NCI-H446 (cell line): Measurements from ENCODE around the gene SIM2.

Experiments used
- DNase-seq, 2 experiments: peaks; one replicate each; lab custom pipeline; 2025; lab: John Stamatoyannopoulos, UW

The SIM2 gene

DNA sequence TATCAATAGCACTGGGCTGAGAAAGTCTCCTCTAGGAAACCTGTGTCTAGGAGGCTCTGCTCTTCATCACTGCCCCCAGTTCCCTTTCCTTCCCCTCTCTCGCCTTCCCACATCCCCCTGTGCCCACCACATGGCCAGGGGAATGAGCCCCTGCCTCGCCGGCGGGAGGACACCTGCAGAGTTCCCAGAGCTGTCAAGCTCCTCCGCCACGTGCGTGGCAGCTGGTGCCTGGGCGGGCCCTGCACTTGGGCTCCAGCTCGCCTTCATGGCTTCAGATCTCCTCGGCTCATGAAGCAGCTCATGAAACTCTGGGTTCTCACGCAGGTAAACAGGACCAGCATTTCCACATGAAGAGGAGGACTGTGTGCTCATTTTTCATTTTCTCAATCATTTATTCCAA lies 62.8 kb downstream of the SIM2 start:
- no peak for DNase-seq

DNA sequence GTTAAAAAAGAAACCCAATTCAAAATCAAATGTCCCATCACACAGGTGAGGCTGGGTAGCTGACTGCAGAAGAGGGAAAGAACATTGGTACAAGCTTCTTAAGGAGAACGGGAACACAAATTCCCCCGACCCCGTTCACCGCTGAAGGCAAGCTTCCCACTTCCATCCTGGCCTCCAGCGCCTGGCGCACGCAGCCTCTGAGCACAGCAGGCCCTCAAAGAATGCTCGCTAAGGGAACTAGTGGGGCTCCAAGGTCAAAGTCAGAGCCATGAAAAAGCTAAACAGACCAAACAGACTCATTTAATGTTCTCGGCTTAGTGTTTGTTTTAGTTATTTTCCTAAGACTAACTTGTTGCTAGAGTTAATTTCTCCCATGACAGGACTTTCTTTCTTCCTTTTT lies 63.7 kb downstream of the SIM2 start:
- no peak for DNase-seq

DNA sequence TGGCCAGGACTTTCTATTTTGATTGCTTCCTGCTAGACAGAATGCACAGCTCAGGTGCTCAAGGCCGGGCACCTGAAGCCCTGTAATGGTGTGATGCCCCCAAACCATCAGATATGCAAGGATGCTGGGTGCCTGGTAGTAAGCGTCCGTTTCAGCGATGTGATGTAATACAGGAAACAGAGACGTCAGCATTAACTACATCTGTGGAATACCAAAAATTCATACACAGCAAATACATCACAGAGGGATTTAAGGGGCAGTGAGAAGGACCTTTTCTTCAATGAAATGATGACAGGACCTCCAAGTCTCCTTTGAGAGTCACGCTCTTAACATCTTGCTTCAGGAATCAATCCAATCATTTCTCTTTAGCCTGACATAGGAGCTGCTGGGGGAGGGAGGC lies 64.4 kb downstream of the SIM2 start:
- no peak for DNase-seq

DNA sequence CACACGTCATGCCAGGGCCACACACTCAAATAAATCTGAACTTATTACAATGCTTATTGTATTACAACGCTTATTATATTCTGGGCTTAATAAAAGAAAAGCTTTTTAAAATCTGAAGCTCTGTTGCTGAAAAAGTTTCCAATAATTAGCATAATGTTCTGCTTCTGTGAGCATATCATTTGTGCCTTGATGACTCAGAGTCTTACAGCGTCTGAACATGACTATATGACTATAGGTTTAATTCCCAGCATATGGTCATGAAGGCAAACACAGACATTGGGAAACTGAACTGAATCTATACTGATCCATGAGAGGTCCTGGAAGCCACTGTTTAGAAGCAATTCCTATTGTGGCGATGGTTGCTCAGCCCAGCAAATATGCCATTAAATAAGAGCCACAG lies 66.3 kb downstream of the SIM2 start:
- DNase-seq = no peak

DNA sequence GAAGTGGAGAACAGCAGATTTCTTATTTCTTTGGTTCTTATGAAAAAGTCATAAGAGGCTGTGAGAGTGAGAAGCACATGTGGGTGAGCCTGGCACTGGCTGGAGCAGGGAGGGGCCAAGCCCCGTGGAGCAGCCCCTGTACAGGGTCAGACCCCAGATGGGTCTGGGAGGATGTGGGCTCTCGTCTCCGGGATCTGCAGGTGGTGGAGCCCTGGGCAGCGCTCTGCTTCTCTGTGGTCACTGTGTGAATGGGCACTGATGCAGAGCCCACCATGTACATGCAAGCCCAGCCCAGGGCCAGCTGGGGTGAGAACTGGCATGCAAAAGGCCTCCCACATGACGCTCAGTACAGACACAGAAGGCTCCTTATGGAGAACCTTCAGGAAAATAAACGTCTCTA lies 67.6 kb downstream of the SIM2 start:
- DNase-seq = no peak

DNA sequence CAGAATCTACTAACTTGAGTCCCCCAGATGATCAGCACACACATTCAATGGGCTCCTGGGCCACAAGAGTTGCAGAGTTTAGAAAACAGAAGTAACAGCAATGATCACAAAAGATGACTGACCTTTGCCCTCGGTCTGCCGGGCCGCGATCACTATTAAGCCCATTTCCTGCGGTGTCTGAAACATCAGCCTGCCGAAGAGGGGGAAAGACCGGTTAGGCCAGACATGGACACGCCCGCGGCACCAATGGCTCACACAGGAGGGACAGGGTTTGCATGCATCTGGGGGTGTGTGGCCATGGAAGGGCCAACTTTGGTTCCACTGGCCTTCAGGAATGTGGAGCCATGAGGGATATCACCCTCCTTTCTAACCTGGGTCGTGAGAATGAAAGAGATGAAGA lies 68.2 kb downstream of the SIM2 start:
- no peak for DNase-seq

DNA sequence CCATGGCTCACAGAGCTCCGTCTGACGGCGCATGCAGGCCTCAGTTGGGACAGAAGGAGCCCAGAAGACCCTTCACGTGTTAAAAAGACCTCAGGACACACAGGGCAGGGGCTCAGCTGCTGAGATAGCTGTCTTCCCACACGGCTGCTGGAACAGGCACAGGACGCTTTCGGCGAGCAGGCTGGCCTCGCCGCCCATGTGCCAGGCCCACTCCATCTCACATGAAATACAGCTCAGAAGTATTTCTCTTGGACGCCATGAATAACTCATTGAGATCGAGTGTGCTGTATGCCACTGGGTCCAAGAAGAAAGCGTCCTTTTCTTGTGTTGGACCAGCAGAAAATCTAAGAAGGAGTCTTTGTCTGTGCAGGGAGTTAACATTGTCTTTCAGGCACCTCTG lies 69.6 kb downstream of the SIM2 start:
- DNase-seq = no peak

DNA sequence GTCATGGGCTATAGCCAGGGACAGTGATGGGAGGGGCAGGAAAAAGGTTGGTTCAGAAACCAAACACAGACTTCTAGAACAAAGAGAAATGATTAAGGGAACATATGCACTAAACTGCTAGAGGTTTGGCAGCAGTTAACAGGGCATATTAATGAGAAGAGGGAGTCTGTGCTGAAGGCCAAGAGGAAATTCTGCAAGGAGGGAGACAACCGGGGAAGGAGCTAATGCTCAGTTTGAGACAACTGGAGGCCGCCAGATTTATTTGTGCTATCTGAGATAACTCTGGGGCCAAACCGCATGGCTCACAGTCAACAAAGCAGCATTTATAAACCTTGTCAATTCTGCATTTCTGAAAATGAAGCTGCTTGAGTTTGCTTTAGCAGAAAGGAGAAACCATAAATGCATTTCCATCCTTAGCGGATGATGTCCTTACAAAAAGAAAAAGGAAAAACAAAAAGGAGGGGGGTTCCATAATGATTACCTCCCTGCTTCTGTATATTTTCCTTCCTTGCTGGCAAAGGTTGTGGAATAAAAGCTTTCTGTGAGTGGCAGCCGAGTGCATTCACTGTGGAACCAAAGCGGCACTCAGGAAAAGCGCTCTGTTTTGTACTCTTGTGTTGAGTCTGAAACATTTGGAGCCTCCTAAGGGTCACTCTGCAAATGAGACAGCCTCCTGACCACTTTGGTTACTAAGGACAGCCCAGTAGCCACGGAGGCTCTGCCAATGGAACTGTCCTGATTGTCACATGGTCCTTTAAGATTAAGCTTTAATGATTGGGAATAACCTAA lies 70.3 kb downstream of the SIM2 start:
- DNase-seq = peak in 1 of 2 experiments; percentile 75

DNA sequence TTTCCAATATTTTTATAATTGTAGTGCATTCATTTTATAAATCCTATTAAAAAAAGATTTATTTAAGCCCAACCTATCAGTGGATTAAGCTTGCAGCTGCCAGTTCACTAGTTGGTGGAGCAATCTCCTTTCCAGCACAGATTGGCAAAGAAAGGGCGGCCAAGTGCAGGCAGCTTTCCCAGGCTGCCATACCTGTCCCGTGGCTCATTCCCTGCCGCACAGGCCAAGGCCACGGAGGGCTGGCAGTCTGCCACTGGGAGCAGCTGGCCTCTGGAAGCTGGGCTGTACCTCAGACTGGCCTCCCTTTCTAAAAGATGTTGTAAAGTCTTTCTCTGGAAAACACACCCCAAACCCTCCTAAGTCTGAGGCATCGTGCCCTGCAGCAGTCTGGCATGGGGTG lies 74.2 kb downstream of the SIM2 start:
- peak; percentile 69 to 95 for DNase-seq

DNA sequence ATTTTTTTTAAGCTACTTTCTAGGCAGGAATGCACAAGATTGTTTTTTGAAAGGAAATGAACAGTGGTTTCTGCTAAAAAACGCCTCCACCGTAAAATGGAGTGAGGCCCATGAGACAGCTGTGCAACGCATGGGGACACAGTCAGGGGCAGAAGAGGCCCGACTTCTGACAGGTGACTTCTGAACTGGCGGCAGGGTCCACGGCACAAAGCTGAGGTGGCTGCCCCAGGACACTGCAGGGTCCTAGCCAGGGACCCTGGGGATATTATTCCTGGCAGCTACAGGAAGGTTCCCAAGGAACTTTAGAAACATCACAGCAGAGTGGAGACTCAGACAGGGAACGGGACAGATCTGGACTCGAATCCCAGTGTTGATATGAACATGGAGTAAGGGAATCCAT lies 75.1 kb downstream of the SIM2 start:
- no peak for DNase-seq

DNA sequence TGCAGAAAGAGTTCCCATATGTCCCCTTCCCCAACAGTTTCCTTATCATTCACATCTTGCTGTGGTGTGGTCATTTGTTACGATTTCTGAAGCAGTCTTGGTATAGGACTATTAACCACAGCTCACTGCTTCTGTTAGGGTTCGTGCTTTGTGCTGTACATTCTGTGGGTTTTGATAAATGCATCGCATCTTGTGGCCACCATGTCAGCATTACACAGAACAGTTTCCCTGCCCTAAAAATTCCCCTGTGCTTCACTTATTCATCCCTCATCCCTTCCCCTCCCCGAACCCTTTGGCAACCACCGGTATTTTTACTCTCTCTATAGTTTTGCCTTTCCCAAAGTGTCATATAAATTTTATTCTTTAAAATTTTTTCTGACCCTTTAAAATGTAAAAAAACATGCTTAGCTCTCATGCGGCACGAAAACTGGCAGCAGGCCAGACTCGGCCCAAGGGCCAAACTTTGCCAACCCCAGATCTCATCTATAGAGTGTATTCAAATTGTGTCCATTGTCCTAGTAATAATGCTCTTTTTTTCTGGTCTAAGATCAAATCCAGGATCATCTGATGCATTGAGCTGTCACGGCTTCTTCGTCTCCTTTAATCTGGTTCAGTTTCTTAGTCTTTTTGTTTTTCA lies 78.2 kb downstream of the SIM2 start:
- DNase-seq = no peak

DNA sequence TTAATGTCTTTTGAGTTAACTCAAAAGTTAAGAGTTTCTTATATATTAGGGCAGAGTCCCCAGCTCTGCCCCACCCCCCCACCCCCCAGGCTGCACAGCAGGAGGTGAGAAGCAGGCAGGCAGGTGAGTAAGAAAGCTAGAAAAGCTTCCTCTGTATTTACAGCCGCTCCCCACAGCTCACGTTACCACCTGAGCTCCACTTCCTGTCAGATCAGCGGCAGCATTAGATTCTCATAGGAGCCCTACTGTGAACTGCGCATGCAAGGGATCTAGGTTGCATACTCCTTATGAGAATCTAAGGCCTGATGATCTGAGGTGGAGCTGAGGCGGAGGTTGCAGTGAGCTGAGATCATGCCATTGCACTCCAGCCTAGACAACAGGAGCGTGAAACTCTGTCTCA lies 81.9 kb downstream of the SIM2 start:
- DNase-seq = no peak

DNA sequence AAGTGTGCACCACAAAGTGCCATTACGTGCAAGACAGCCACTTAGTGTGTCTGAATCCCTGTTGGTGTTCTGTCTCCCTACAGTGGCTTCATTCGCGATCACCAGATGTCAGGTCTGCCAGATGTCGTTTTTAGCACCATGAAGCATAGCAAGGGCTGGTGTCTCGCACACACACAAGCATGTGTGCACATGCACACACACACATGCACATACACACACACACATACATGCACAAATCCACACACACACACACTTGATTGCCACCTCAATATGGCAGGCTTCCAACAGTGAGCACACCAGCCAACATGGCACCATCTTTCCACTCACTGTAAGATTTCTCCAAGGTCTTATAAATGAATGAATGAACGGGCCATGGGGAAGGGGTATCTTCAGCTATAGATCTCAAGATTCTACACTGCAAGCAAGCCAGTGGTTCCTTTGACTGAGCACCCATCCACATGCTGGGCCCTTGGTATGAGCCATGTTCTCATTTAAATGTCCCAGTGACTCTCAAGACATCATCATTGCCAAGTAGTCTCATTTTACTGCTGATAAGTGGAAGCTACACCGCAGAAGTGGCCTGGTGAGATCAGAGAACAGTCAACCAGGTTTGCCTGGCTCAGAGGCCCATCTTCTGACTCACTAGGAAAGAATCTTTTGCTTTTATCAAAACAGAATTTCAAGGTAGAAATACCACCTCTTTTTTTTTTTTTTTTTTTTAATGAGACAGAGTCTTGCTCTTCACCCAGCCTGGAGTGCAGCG lies 84.9 kb downstream of the SIM2 start:
- DNase-seq = no peak

DNA sequence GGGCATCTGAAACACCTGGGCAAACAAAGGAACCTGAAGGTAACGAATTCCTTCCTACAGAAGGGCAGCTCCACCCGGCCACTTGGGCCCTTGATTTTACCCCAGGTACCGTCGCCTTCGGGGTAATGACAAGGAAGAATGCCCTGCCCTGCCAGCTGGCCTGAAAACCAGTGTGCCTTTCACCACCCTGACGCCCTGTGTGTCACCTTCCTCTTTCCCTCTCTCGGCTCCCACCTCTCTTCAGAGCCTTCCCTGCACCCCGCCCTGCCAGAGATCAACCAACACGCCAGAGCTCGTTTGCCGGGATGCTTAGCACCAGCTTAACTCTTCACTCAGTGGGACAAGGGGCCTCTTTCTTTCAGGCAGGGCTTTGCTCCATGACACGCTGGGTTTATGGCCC lies 86.0 kb downstream of the SIM2 start:
- DNase-seq = no peak

DNA sequence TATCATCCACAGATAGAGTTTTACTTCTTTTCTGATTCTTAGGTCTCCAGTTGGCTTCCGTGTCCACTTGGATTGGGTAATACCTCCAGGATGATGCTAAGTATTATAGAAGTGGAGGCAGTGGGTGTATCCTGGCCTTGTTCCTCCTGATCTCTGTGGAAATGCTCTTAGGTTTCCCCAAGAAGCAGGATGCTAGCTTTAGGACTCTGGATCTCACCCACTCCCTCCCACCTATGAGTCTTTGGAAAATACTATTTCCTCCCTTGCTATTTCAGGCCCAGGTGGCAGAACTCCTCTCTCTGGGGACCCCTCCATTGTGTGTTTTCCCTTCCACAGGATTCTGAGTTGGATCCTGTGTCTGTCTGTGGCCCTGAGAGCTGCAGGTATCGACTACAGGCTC lies 86.7 kb downstream of the SIM2 start:
- no peak for DNase-seq

DNA sequence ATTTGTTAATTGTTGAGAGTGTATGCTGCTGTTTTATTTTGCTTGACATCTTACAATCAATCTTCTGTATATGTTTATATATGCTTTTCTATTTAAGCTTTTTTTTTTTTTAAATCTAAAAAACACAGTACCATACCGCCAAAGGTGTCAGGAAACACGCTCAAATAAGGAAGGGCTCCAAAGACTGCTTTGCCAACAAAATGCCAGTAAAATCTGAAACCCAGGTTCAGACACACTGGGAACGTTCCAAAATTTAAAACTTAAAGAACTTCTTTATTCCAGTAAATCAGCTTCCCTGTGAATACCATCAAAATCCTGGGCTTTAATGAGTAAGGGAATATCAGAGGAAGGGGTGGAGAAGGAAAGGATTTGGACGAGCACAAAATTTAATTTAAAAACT lies 87.3 kb downstream of the SIM2 start:
- DNase-seq = no peak

DNA sequence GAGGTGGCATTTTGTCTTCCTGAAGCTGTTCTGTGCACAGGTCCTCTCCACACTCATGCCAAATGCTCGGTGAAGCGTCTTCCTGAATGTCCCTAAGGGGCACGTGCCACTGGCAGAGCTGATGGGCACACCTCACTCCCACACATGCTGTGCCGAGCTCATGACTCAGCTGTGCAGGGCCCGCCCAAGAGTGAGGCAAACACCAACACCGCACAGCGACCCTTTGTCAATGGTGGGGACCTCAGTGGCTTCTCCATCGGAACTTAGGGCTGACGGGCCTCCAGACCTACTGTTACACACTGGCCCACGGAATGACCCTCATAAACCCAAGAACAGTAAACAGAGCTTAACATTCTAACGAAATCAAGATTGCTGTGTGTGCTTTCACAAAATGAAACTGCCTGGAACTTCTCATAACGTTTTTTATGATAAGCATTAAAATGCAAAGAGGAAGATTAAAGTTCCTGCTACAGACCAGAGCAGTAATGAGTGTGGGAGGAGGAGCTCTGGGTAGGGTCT lies 89.3 kb downstream of the SIM2 start:
- peak in 1 of 2 experiments; percentile 23 for DNase-seq

DNA sequence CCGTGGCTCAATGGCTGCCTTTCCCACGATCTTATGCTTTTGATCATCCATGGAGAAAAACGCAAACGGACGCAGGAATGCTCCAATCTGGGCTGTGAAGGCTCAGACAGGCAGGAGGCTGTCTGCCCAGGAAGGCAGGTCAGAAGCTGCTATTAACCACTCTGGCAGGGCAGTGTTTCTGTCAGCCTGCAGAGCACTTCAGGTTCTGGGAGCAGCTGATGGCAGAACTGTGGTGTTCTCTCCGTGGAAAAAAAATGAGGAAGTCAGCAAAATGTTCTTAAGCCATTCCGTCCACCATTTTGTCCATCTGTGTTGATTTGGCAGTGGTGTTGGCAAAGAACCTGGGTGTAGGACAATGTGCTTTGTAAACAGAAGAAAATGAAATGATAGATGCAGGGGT lies 91.7 kb downstream of the SIM2 start:
- DNase-seq = peak; percentile 12 to 23

DNA sequence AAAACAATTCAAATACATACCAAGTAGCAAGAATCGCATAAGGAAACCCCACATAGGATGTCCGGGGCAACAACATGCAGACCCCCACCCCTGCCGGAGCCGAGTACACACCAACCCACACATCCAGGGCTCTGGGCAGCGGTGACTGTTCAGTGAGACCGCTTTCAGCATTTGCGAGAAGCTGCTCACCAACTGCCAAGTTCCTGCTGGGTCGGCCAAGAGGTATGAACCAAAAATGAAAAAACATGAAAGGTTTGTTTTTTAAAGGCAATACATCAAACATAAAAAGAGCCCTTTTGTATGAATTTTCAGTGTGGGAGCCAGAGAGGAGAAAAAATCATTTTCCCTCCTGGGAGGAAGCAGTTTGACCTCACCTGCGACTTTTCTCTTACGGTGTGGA lies 92.3 kb downstream of the SIM2 start:
- no peak for DNase-seq

DNA sequence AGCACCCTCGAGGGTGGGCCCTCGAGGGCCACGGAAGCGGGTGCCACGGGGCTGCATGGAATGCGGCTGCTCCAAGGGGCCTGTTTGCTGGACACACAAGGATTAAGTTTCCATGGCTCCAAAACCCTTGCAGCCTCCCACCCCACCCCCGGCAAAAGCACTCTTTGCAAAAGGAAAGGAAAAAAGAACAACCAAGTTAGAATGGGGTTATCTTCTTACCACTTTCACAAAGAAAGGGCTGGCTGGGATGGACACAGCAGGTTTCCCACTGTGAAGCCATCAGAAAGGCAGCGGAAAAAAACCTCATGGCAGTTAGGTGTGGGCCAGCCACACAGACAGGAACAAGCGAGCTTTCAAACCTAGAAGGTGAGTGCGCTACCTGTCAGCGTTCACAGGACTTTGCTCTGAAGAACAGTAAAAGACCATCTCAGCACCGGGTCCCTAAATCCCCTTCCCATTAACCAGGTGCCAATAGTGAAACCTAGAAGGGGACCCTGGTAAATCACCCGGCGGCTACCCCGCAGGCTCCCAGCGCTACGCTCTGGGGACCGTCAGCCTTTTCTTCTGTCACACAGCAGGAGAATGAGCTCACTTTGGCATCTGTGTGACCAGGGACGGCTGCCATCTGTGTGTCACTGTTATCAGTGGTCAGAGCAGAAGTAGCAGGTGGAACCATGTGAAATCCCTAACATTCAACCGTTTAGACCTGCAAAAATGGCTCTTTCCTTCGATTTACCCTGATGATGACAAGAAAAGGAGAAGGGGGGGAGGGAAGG lies 93.0 kb downstream of the SIM2 start:
- DNase-seq = no peak

DNA sequence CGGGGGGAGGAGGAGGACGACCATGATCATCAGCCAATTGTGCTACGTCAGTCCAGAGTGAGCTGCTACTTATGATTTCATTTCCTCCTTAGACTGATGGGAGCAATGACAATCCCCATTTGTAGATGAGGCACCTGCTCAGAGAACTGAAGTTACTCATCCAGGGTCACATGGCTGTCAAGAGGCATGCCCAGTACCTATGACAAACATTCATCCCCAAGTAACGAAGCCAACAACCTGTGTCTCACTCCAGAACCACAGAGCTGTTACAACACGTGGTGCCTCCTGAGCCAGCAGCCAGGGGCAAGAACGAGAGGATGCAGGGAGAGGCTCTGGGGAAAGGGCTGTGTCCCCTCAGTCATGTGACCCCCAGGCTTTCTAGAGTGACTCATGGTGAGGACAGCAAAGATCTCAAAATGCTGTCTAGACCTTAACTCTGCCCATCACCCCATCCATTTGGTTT lies 93.6 kb downstream of the SIM2 start:
- DNase-seq = no peak

DNA sequence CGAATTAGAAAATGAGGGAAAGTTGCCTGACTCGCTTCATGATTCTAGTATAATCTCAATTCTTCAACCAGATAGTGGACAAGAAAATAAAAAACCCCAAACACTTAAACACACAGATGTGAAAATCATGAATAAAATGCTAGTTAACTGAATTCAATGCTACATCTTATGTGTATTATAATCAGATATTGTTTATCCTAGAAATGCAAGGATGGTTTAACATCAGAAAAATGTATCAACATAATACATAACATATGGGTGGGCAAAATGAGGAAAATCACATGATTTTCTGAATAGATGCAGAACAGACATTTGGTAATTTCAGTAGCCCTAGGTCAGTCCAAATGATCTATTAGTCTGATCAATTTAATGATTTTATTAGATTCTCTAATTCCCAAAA lies 97.2 kb downstream of the SIM2 start:
- DNase-seq = no peak
